KMS-11 (cell line): ENCODE data around the gene VPS35.

Source experiments
- H2AFZ ChIP-seq: fragments of 200-600 bp; sonication (generic); 2 replicates; pipeline ENCODE4 v1.6.1; 2016; ENCODE audit warnings: antibody characterized with exemption, mixed run types, low read depth
- H3K27ac ChIP-seq: fragments of 200-600 bp; sonication (generic); 2 replicates; pipeline ENCODE4 v1.6.1; 2016; ENCODE audit warnings: mild to moderate bottlenecking, mixed run types
- H3K27me3 ChIP-seq: fragments of 200-600 bp; sonication (generic); 2 replicates; pipeline ENCODE4 v1.6.1; 2017; ENCODE audit warnings: mild to moderate bottlenecking, low read depth, mixed run types, moderate library complexity; ENCODE audit not compliant: insufficient read depth
- H3K36me3 ChIP-seq: fragments of 200-600 bp; sonication (generic); 2 replicates; pipeline ENCODE4 v1.6.1; 2017; ENCODE audit warnings: mild to moderate bottlenecking, mixed run types; ENCODE audit not compliant: insufficient read depth
- H3K4me1 ChIP-seq: fragments of 200-600 bp; sonication (generic); 2 replicates; pipeline ENCODE4 v1.6.1; 2016; ENCODE audit warnings: mild to moderate bottlenecking, low read depth, mixed run types; ENCODE audit not compliant: poor library complexity, severe bottlenecking
- H3K4me2 ChIP-seq: fragments of 200-600 bp; sonication (generic); 2 replicates; pipeline ENCODE4 v1.7.0; 2016; ENCODE audit warnings: mild to moderate bottlenecking, mixed run types
- H3K4me3 ChIP-seq: fragments of 200-600 bp; sonication (generic); IDR thresholded peaks from 2 replicates; pipeline ENCODE4 v1.6.1; 2017; ENCODE audit warnings: low read depth, low read length, mixed read lengths; ENCODE audit not compliant: insufficient read depth
- H3K79me2 ChIP-seq: fragments of 200-600 bp; sonication (generic); 2 replicates; pipeline ENCODE4 v1.6.1; 2016; ENCODE audit warnings: low read depth, mixed run types; ENCODE audit not compliant: insufficient read depth
- H3K9ac ChIP-seq: fragments of 200-600 bp; sonication (generic); 2 replicates; pipeline ENCODE4 v1.6.1; 2016; ENCODE audit warnings: mild to moderate bottlenecking, mixed run types
- H4K20me1 ChIP-seq: fragments of 200-600 bp; sonication (generic); 2 replicates; pipeline ENCODE4 v1.6.1; 2016; ENCODE audit warnings: mild to moderate bottlenecking, mixed run types; ENCODE audit not compliant: insufficient read depth
- TF ChIP-seq, protein P1 (sequence below): fragments of 200-600 bp; sonication (generic); conservative IDR thresholded peaks from 2 replicates; pipeline ENCODE4 v1.6.1; 2017; ENCODE audit warnings: low read depth, mild to moderate bottlenecking, antibody characterized with exemption, low read length, moderate library complexity, mixed read lengths

The VPS35 gene

DNA sequence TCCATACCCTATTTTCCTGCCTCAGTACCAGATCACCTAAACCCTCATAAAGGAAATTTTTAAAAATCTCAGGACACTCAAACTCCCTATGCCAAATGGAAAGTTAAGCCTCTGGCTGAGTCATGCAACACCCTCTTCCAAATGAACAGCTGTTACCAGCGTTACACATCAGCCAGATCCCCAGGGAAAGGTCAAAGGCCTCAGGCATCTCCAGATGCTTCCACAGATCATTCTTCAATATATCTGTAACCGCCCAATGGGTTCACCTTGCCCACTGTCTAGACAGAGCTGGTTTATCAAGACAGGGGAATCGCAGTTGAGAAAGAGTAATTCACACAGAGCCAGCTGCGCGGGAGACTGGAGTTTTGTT is 38.7 kb downstream of the VPS35 start:
- H3K4me3 ChIP-seq, result no peak overlapping the region
- no peak overlapping the region for H2AFZ ChIP-seq
- H3K4me1 ChIP-seq, result no peaks in the 10 kb centered on the region
- H3K9ac ChIP-seq, result no peak overlapping the region
- H3K36me3 ChIP-seq, result no peaks in the 10 kb centered on the region
- no peaks in the 10 kb centered on the region for H3K79me2 ChIP-seq
- H4K20me1 ChIP-seq, result no peaks in the 10 kb centered on the region
- H3K27me3 ChIP-seq, result no peaks in the 10 kb centered on the region
- no peak overlapping the region for H3K4me2 ChIP-seq
- TF ChIP-seq, protein P1, sequence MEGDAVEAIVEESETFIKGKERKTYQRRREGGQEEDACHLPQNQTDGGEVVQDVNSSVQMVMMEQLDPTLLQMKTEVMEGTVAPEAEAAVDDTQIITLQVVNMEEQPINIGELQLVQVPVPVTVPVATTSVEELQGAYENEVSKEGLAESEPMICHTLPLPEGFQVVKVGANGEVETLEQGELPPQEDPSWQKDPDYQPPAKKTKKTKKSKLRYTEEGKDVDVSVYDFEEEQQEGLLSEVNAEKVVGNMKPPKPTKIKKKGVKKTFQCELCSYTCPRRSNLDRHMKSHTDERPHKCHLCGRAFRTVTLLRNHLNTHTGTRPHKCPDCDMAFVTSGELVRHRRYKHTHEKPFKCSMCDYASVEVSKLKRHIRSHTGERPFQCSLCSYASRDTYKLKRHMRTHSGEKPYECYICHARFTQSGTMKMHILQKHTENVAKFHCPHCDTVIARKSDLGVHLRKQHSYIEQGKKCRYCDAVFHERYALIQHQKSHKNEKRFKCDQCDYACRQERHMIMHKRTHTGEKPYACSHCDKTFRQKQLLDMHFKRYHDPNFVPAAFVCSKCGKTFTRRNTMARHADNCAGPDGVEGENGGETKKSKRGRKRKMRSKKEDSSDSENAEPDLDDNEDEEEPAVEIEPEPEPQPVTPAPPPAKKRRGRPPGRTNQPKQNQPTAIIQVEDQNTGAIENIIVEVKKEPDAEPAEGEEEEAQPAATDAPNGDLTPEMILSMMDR, result no peak
- H3K27ac ChIP-seq, result no peak overlapping the region

DNA sequence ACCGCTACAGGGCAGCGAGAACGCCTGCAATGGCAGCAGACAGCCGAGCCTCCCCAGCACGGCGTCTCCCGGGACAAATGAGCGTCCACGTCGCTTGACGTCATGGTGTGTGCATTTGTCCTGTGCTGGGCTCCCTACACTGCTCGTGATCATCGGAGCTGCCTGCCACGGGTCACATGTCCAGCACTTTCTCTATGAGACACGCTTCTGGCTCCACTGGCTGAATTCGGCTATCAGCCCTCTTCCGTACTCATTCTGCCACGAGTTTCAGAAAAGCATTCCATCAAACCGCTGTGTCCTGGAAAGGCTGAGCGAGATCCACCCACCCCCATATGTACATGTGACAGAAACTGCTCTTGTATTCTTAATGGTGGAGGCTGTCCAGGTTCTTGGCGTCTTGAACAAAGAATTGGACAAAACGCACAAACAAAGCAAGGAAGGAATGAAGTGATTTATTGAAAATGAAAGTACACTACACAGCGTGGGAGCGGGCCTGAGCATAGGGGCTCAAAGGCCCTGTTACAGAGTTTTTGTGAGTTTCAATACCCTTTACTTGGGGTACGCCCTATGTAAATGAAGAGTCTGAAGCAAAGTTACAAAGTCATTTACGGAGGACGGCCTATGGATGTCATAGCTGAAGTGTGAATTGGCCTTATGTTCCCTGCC is 39.3 kb downstream of the VPS35 start:
- H3K9ac ChIP-seq, result no peak overlapping the region
- H3K27ac ChIP-seq, result no peak overlapping the region
- H3K36me3 ChIP-seq, result no peaks in the 10 kb centered on the region
- no peak overlapping the region for H2AFZ ChIP-seq
- TF ChIP-seq, protein P1, result no peak
- no peak overlapping the region for H3K4me2 ChIP-seq
- no peaks in the 10 kb centered on the region for H4K20me1 ChIP-seq
- H3K27me3 ChIP-seq, result no peaks in the 10 kb centered on the region
- H3K4me3 ChIP-seq, result no peak overlapping the region
- no peaks in the 10 kb centered on the region for H3K79me2 ChIP-seq
- H3K4me1 ChIP-seq, result no peaks in the 10 kb centered on the region

DNA sequence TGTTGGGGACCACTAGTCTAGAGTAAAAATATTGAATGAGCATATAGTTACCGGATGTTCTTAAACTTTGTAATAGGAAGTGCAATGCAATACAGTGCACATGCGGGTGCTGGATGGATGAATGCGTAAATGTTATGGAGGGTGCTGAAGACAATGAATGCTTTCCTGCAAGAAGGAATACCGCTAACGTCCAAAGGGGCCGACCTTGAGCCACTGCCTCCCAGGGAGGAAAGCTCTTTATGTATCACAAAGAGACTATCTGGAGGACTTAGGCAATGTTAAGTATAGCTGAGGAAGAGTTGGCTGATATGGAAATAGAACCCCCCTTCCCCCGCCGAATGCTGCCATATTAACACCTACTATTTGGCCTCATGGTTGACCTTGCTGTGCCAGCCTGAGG is 40.3 kb downstream of the VPS35 start:
- Histone ChIP-seq H3K4me3 (no peak overlapping the region), H2AFZ (no peak overlapping the region), H3K79me2 (no peaks in the 10 kb centered on the region), H3K27me3 (no peaks in the 10 kb centered on the region), H3K4me1 (no peaks in the 10 kb centered on the region), H3K9ac (no peak overlapping the region), H4K20me1 (no peaks in the 10 kb centered on the region), H3K4me2 (no peak overlapping the region), H3K27ac (no peak overlapping the region), H3K36me3 (no peaks in the 10 kb centered on the region)
- TF ChIP-seq, protein P1, result no peak

DNA sequence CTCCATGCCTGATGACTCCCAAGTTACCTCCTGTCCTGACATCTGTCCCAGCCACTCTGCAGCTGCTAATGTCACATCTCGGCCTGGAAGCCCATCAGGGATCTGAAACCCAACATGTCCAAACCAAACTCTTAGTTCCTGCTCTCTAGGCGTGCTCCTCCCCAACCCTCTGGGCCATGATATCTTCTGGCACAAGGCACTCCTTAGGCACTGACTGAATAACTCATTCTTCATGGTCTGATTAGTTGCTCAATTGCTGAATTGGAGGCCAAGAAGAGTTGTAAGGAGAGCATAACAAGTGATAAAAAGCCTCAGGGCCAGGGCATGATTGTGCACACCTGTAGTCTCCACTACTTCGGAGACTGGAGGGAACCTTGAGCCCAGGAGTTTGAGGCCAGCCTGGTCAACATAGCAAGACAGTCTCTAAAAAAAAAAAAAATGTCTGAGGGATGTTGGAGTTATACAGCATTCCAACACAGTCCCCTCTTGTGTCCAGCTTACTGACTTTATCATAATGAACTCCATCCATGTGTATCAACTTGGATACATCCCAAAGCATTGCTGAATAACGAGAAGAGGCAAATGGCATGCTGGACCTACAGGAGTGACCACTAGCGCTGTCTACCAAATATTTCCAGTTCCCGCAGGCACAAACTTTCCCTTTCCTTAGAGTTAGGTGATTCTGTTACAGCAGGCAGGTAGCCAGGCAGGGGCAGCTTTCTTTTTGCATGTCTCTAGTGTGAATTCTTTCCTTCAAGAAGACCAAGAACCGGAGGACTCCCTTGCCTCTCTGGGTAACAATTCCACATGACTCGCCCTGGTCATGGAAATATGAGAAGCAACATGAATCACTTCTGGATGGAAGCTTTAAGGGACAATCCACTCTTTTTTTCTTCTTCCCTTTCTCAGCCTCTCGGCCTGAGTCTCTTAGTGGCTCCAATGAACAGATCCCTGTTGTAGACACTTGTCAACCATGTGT is 49.7 kb downstream of the VPS35 start:
- no peak overlapping the region for H2AFZ ChIP-seq
- H3K4me2 ChIP-seq, result no peak overlapping the region
- H4K20me1 ChIP-seq, result no peaks in the 10 kb centered on the region
- H3K27ac ChIP-seq, result no peak overlapping the region
- TF ChIP-seq, protein P1, result no peak
- H3K27me3 ChIP-seq, result no peaks in the 10 kb centered on the region
- H3K9ac ChIP-seq, result no peak overlapping the region
- H3K36me3 ChIP-seq, result no peaks in the 10 kb centered on the region
- no peaks in the 10 kb centered on the region for H3K4me1 ChIP-seq
- H3K4me3 ChIP-seq, result no peak overlapping the region
- no peaks in the 10 kb centered on the region for H3K79me2 ChIP-seq
